ENCODE results near the gene CEP78. TPM values are rescaled to one million over a fixed set of nuclear protein-coding genes. Genes with fewer than 3 reads are reported as not detected.

Gene CEP78
- total RNA-seq, 6 experiments from 2014 or later = 5.5 to 10.4 (median 8.7) TPM

DNA sequence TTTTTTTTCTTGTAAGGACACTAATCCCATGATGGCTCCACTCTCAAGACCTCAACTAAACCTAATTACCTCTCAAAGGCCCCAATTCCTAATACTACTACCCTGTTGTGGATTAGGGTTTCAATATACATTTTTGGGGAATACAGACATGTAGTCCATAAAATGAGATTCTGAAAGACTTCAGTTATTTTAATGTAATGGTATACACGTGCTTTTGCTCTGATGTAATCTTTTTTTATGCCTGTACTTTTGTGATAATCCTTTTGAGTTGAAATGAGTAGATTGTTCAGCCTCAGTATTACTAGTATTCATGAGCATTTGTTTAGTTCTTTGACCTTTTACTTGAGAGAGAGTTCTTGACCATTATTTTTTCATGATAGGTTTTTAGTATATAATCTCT is 9.5 kb downstream of the CEP78 start:
- no peak for TF ChIP-seq POLR2A (IDR thresholded peaks at IDR 0.05)
- TF ChIP-seq CTCF (IDR thresholded peaks at IDR 0.05) = no peak
- Histone ChIP-seq H3K4me1 (peaks cover 0 to 23% (median 3%) of the 10 kb centered on the region in 4 donors), H3K4me3 (no peak overlapping the region), H3K9me3 (no peaks in the 10 kb centered on the region), H3K27ac (no peak overlapping the region), H3K27me3 (no peaks in the 10 kb centered on the region), H3K36me3 (peaks cover 0 to 12% (median 2%) of the 10 kb centered on the region in 4 donors)
- ATAC-seq (no peak), DNase-seq (no peak)
- 91% methylated on average over 1 of the region's 1 CpG for WGBS (ENCODE audit: insufficient coverage, low coverage, low lambda C conversion rate, missing lambda C conversion rate)
- intact Hi-C loops (cut with DNase I) = no loop called here

GRCh38 chr9:78248635-78249034 is 12.8 kb downstream of the CEP78 start:
- TF ChIP-seq POLR2A (IDR thresholded peaks at IDR 0.05) = no peak
- no peak for TF ChIP-seq CTCF (IDR thresholded peaks at IDR 0.05)
- no peaks in the 10 kb centered on the region for H3K27me3 ChIP-seq
- no peak overlapping the region for H3K4me3 ChIP-seq
- H3K4me1 ChIP-seq = peaks cover 0 to 2% (median 0%) of the 10 kb centered on the region in 4 donors
- DNase-seq (no peak), ATAC-seq (no peak)
- no peaks in the 10 kb centered on the region for H3K9me3 ChIP-seq
- no peak overlapping the region for H3K27ac ChIP-seq
- intact Hi-C loops (cut with DNase I) = no loop called here
- 59% methylated on average over 1 of the region's 1 CpG for WGBS (ENCODE audit: insufficient coverage, low coverage, low lambda C conversion rate, missing lambda C conversion rate)
- H3K36me3 ChIP-seq = peaks cover 0 to 11% (median 1%) of the 10 kb centered on the region in 4 donors

GRCh38 chr9:78249542-78249941 is 13.7 kb downstream of the CEP78 start:
- TF ChIP-seq POLR2A (IDR thresholded peaks at IDR 0.05) (no peak), CTCF (IDR thresholded peaks at IDR 0.05) (no peak)
- no peaks in the 10 kb centered on the region for H3K9me3 ChIP-seq
- DNase-seq (no peak), ATAC-seq (no peak)
- intact Hi-C loops (cut with DNase I) = no loop called here
- H3K27me3 ChIP-seq = no peaks in the 10 kb centered on the region
- peaks cover 0 to 4% (median 0%) of the 10 kb centered on the region in 4 donors for H3K36me3 ChIP-seq
- peaks cover 0 to 8% (median 0%) of the 10 kb centered on the region in 4 donors for H3K4me1 ChIP-seq
- no peak overlapping the region for H3K27ac ChIP-seq
- no peak overlapping the region for H3K4me3 ChIP-seq

DNA sequence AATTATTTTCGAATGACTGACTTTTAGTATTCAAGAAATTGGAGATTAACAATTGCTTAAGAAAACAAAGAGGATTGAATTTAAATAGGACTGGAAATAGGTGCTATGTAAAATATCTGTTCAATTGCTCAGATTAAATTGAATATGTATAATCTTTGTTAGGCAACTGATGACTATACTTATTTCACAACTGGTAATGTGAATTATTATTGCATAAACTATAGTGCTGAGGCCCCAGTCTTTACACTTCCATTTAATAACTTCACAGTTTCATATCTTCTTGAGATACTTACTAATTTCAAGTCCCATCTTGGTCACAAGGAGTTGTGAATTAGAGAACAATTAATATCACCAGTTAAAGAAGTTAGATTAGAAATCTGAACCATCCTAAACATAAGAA is 16.7 kb downstream of the CEP78 start:
- H3K9me3 ChIP-seq = no peaks in the 10 kb centered on the region
- no peak for TF ChIP-seq POLR2A (IDR thresholded peaks at IDR 0.05)
- no peak for TF ChIP-seq CTCF (IDR thresholded peaks at IDR 0.05)
- no peak for DNase-seq
- peaks cover 0 to 8% (median 0%) of the 10 kb centered on the region in 4 donors for H3K4me1 ChIP-seq
- no peak overlapping the region for H3K4me3 ChIP-seq
- no peaks in the 10 kb centered on the region for H3K36me3 ChIP-seq
- 86% methylated on average over 1 of the region's 1 CpG for WGBS (ENCODE audit: insufficient coverage, low coverage, low lambda C conversion rate, missing lambda C conversion rate)
- H3K27me3 ChIP-seq = no peaks in the 10 kb centered on the region
- intact Hi-C loops (cut with DNase I) = loop anchor here in 1 of 2 donors (10.0 kb wide), 2 partner anchors 62 to 112 kb away; no protein-coding TSS in a partner anchor
- no peak for ATAC-seq
- H3K27ac ChIP-seq = no peak overlapping the region

- no peak for DNase-seq
- Histone ChIP-seq H3K4me1 (peaks cover 0 to 8% (median 0%) of the 10 kb centered on the region in 4 donors), H3K4me3 (no peak overlapping the region), H3K27ac (no peak overlapping the region), H3K9me3 (no peaks in the 10 kb centered on the region), H3K36me3 (no peaks in the 10 kb centered on the region), H3K27me3 (no peaks in the 10 kb centered on the region)
- intact Hi-C loops (cut with DNase I) = loop anchor here in 1 of 2 donors (10.0 kb wide), 2 partner anchors 62 to 112 kb away; no protein-coding TSS in a partner anchor
- TF ChIP-seq CTCF (IDR thresholded peaks at IDR 0.05) = no peak
- no peak for TF ChIP-seq POLR2A (IDR thresholded peaks at IDR 0.05)
- no peak for ATAC-seq
- 83% methylated on average over 4 of the region's 4 CpGs for WGBS (ENCODE audit: insufficient coverage, low coverage, low lambda C conversion rate, missing lambda C conversion rate)
Observed at GRCh38 chr9:78253285-78253684, 17.4 kb downstream of the CEP78 start.

All from right lobe of liver (tissue), 6 donors.